Gastroesophageal sphincter (tissue), 4 donors: ENCODE measurements around the gene WWC2. TPM values are rescaled to one million over a fixed set of nuclear protein-coding genes. Genes with fewer than 3 reads are reported as not detected.

Experiments
- ATAC-seq: fragments of 150-250 bp; one replicate; pipeline ENCODE4 v1.9.1; 2016; ENCODE audit warnings: mild to moderate bottlenecking, moderate library complexity
- H3K27ac ChIP-seq, 4 donors: fragments of 200-600 bp; sonication (generic) in 3 of 4; 1 replicate in 3 of 4; 2 replicates in 1 of 4; pipeline ENCODE4 v1.5.1; 2016 to 2019
- H3K27me3 ChIP-seq: fragments of 200-600 bp; sonication (generic); one replicate; pipeline ENCODE4 v1.5.1; 2019
- H3K36me3 ChIP-seq, 2 donors: fragments of 200-600 bp; sonication (generic); one replicate each; pipeline ENCODE4 v1.5.1; 2019; ENCODE audit warnings: control low read depth in 1 of 2
- H3K4me1 ChIP-seq, 3 donors: fragments of 200-600 bp; sonication (generic); 1 replicate in 2 of 3; 2 replicates in 1 of 3; pipeline ENCODE4 v1.5.1; 2016 to 2019; ENCODE audit warnings: control low read depth in 2 of 3
- H3K4me3 ChIP-seq, 2 donors: fragments of 200-600 bp; sonication (generic); one replicate each; pipeline ENCODE4 v1.5.1; 2019; ENCODE audit warnings: mild to moderate bottlenecking in 1 of 2, moderate library complexity in 1 of 2
- H3K9me3 ChIP-seq, 3 donors: fragments of 200-600 bp; sonication (generic); one replicate each; pipeline ENCODE4 v1.5.1; 2017 to 2019; ENCODE audit warnings: control low read depth in 2 of 3
- CTCF ChIP-seq, 4 experiments: fragments of 200-600 bp in 2 of 4; fragments of 450-650 bp in 2 of 4; sonication (generic) in 1 of 4; IDR thresholded peaks; one replicate each; pipeline ENCODE4 v1.5.1; 2017 to 2019; ENCODE audit warnings: antibody characterized with exemption in 4 of 4, mild to moderate bottlenecking in 2 of 4, moderate library complexity in 2 of 4
- EP300 ChIP-seq: sonication (generic); formaldehyde crosslinking; IDR thresholded peaks from one replicate; pipeline ENCODE4 v1.6.1; 2017; ENCODE audit warnings: antibody characterized with exemption, mild to moderate bottlenecking
- POLR2A ChIP-seq, 2 donors: fragments of 450-650 bp; IDR thresholded peaks; one replicate each; pipeline ENCODE4 v1.6.1; 2017; ENCODE audit warnings: antibody characterized with exemption in 2 of 2, mild to moderate bottlenecking in 2 of 2, moderate library complexity in 1 of 2
- POLR2AphosphoS5 ChIP-seq: sonication (generic); formaldehyde crosslinking; IDR thresholded peaks from one replicate; pipeline ENCODE4 v1.6.1; 2017; ENCODE audit warnings: antibody characterized with exemption
- WGBS, 2 donors: methylation state at CpG; one replicate each; pipeline ENCODE4 v1.1.5; 2018; ENCODE audit warnings: low coverage in 1 of 2; 5-methylcytosine and 5-hydroxymethylcytosine counted together
- total RNA-seq, 4 donors: library from RNA; depleted of rRNA; stranded (reverse); fragments of >200 nt; gene quantifications; one replicate each; pipeline ENCODE4 v1.1.0, GENCODE V29; 2016

The WWC2 gene
- total RNA-seq, 4 donors from 2014 or later: 23.0 to 42.0 (median 37.2) TPM

DNA sequence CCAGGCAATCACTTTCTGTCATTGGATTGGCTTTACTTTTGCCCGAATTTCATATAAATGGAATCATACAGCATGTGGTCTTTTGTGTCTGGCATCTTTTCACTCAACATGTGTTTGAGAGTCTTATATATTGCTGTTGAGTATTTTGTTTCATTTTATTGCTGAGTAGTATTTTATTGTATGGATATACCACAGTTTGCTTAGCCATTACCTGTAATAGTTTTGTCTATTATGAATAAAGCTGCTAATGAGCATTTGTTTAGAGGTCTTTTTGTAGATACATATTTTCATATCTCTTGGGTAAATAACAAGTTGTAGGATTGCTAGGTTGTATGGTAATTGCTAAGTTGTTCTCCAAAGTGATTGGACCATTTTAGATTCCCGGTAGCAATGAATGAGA is 105.7 kb downstream of the WWC2 start:
- Histone ChIP-seq H3K4me1 (no peaks in the 10 kb centered on the region), H3K9me3 (no peaks in the 10 kb centered on the region), H3K27ac (no peak overlapping the region), H3K27me3 (no peaks in the 10 kb centered on the region), H3K36me3 (peaks cover 0 to 21% of the 10 kb centered on the region in 2 donors), H3K4me3 (no peak overlapping the region)
- WGBS, 2 donors: 86 to 87% methylated on average over 2 of the region's 2 CpGs
- TF ChIP-seq POLR2AphosphoS5: no peak
- ATAC-seq: no peak

GRCh38 chr4:183205193-183205592 is 106.1 kb downstream of the WWC2 start:
- Histone ChIP-seq H3K9me3 (no peaks in the 10 kb centered on the region), H3K27ac (no peak overlapping the region), H3K27me3 (no peaks in the 10 kb centered on the region), H3K4me3 (no peak overlapping the region), H3K4me1 (no peaks in the 10 kb centered on the region), H3K36me3 (peaks cover 0 to 24% of the 10 kb centered on the region in 2 donors)
- TF ChIP-seq CTCF (IDR thresholded peaks at IDR 0.05) (no peak), EP300 (no peak), POLR2A (IDR thresholded peaks at IDR 0.05) (no peak), POLR2AphosphoS5 (no peak)
- 76 to 100% methylated on average over 1 of the region's 2 CpGs for WGBS, 2 donors
- no peak for ATAC-seq

DNA sequence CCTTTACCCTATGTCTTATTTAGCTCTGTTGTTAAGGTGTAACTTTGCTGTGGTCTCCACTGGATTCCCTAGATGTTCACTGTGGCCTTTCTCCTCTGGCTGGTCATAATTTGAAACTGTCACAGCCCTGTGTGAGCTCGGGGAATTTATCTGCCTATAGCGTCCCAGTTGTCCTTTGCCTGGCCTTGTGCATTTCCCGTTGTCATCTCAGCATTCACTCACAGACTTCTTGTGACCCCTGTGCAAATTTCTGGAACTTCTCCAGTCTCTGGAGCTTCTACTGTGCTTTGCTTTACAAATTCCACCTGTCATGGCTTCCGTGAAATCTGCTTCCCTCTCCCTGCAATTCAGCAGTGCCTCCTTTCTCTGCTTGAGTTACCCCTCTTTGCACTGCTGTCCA is 106.7 kb downstream of the WWC2 start:
- WGBS, 2 donors: 43 to 53% methylated on average over 4 of the region's 4 CpGs
- Histone ChIP-seq H3K4me3 (no peak overlapping the region), H3K4me1 (no peaks in the 10 kb centered on the region), H3K27me3 (no peaks in the 10 kb centered on the region), H3K9me3 (no peaks in the 10 kb centered on the region), H3K27ac (no peak overlapping the region), H3K36me3 (peaks cover 0 to 24% of the 10 kb centered on the region in 2 donors)
- TF ChIP-seq POLR2A (IDR thresholded peaks at IDR 0.05) (no peak), CTCF (IDR thresholded peaks at IDR 0.05) (no peak), POLR2AphosphoS5 (no peak), EP300 (no peak)
- no peak for ATAC-seq

DNA sequence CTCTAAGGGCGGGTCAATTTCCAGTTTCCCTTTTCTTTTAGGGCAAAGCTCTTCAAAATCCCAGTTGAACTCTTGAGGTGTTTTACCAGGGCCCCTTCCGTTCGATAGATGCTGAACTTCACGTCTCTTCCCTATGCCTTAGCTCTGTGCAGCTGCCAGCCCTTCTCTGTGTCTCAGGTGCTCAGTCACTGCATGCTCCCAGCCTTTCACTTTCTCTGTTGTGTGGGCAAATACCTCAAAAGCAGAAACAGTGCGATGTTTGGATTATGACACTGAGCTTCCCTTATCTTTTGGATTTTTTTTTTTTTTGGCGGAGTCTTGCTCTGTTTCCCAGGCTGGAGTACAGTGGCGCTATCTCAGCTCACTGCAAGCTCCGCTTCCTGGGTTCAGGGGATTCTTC is 112.5 kb downstream of the WWC2 start:
- Histone ChIP-seq H3K4me1 (no peaks in the 10 kb centered on the region), H3K36me3 (peaks cover 0 to 39% of the 10 kb centered on the region in 2 donors), H3K4me3 (no peak overlapping the region), H3K27ac (no peak overlapping the region), H3K9me3 (no peaks in the 10 kb centered on the region), H3K27me3 (no peaks in the 10 kb centered on the region)
- no peak for TF ChIP-seq POLR2A (IDR thresholded peaks at IDR 0.05)
- 90 to 100% methylated on average over 5 to 8 of the region's 8 CpGs for WGBS, 2 donors
- no peak for ATAC-seq

DNA sequence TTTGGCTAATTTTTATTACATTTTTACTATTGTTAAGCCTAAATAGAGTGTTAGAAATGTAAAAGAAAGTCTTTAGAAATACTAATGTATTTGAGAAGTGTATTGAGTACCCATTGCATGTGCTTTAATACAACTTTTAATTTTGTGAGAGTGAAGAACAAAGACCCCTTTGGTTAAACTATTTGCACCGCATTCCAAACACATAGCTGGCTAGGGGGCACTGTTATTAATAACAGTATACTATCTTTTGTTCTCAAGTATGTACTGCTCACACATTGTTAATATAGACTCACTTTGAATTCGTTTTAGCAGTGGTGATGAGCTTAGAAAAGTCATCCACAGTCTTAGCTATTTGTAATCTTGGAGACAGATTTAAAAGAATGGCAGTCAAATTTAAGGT is 114.9 kb downstream of the WWC2 start:
- ATAC-seq: no peak

DNA sequence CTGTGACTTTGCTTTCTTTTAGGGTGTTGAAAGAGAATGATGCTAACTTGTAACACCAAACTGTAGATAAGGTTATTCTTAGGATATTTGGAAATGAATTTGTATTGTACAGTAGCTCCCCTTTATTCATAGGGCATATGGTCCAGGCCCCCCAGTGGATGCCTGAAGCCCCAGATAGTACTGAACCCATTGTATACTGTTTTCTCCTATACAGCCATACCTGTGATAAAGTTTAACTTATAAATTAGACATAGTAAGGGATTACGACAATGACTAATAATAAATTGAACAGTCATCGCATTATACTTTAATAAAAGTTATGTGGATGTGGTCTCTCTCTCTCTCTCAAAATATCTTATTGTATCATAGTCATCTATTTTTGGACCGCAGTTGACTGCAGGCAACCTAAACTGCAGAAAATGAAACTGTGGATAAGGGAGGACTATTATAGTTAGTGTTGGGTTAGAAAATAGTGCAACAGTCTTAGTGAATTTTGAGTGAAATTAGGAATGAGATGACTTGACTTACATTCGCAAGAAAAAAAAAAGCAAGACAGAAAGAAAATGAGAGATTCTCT is 115.9 kb downstream of the WWC2 start:
- Histone ChIP-seq H3K27me3 (no peaks in the 10 kb centered on the region), H3K36me3 (peaks cover 0 to 16% of the 10 kb centered on the region in 2 donors), H3K9me3 (no peaks in the 10 kb centered on the region), H3K4me3 (no peak overlapping the region), H3K27ac (no peak overlapping the region), H3K4me1 (no peaks in the 10 kb centered on the region)
- 82 to 83% methylated on average over 4 of the region's 4 CpGs for WGBS, 2 donors
- ATAC-seq: no peak
- no peak for TF ChIP-seq POLR2AphosphoS5
- no peak for TF ChIP-seq CTCF (IDR thresholded peaks at IDR 0.05)
- no peak for TF ChIP-seq POLR2A (IDR thresholded peaks at IDR 0.05)
- no peak for TF ChIP-seq EP300

More for the DNA sequence above, 114.9 kb downstream of the WWC2 start:
- Histone ChIP-seq H3K36me3 (peaks cover 0 to 26% of the 10 kb centered on the region in 2 donors), H3K9me3 (no peaks in the 10 kb centered on the region), H3K27me3 (no peaks in the 10 kb centered on the region), H3K4me1 (no peaks in the 10 kb centered on the region), H3K27ac (no peak overlapping the region), H3K4me3 (no peak overlapping the region)
- WGBS, 2 donors: 73 to 79% methylated on average over 2 of the region's 2 CpGs
- no peak for TF ChIP-seq POLR2A (IDR thresholded peaks at IDR 0.05)
- TF ChIP-seq POLR2AphosphoS5: no peak
